ENCODE results near the gene SIVA1. TPM values are rescaled to one million over a fixed set of nuclear protein-coding genes. Genes with fewer than 3 reads are reported as not detected.

Gene SIVA1
- polyA plus RNA-seq, 1 experiment, result 49.7 TPM

GRCh38 chr14:104798300-104799243, 45.6 kb downstream of the SIVA1 start:
- TF ChIP-seq CTCF (IDR thresholded peaks at IDR 0.05; ENCODE audit: low read depth, low read length), result no peak
- Histone ChIP-seq H3K27me3 (ENCODE audit: control insufficient read depth, insufficient read depth, low read length) (no peaks in the 10 kb centered on the region), H3K9me3 (ENCODE audit: control insufficient read depth, insufficient read depth, low read length) (no peaks in the 10 kb centered on the region; the same call in 1 of the 2 replicates), H3K27ac (ENCODE audit: low read depth, low read length) (no peak overlapping the region), H3K4me3 (ENCODE audit: low read depth, low read length) (no peak overlapping the region)
- no peak for DNase-seq (ENCODE audit: low read depth, low spot score)
- ChIA-PET POLR2A (no interaction called here), CTCF (interaction anchor here (0.5 to 1.4 kb wide), 2 partner anchors 28 to 30 kb away, joined by 3 to 8 read pairs; no protein-coding TSS in a partner anchor)

GRCh38 chr14:104799244-104800014, 46.5 kb downstream of the SIVA1 start:
- Histone ChIP-seq H3K27me3 (ENCODE audit: control insufficient read depth, insufficient read depth, low read length) (no peaks in the 10 kb centered on the region), H3K4me3 (ENCODE audit: low read depth, low read length) (peak overlapping the region; percentile 64), H3K27ac (ENCODE audit: low read depth, low read length) (peak overlapping the region; percentile 39), H3K9me3 (ENCODE audit: control insufficient read depth, insufficient read depth, low read length) (no peaks in the 10 kb centered on the region; the same call in 1 of the 2 replicates)
- POLR2A ChIA-PET, result interaction anchor here (1.8 kb wide), 1 partner anchor 47 kb away, joined by 7 read pairs; the partner anchor contains the start of gene SIVA1
- CTCF ChIA-PET, result interaction anchor here (0.6 to 1.4 kb wide), 2 partner anchors 27 to 1964 kb away, joined by 4 to 8 read pairs; no protein-coding TSS in a partner anchor
- TF ChIP-seq CTCF (IDR thresholded peaks at IDR 0.05; ENCODE audit: low read depth, low read length), result peak; percentile 40
- DNase-seq (ENCODE audit: low read depth, low spot score), result no peak

GRCh38 chr14:104800015-104800770, 47.2 kb downstream of the SIVA1 start:
- H3K27ac ChIP-seq (ENCODE audit: low read depth, low read length), result peak overlapping the region; percentile 39
- DNase-seq (ENCODE audit: low read depth, low spot score), result peak; percentile 29
- ChIA-PET CTCF (interaction anchor here (0.6 to 2.3 kb wide), 2 partner anchors 26 to 1965 kb away, joined by 4 to 8 read pairs; no protein-coding TSS in a partner anchor), POLR2A (interaction anchor here (0.8 to 1.8 kb wide), 3 partner anchors 9 to 48 kb away, joined by 3 to 7 read pairs (median 3); partner anchors contain the start of gene SIVA1)
- peak overlapping the region; percentile 64 for H3K4me3 ChIP-seq (ENCODE audit: low read depth, low read length)
- no peaks in the 10 kb centered on the region; the same call in 1 of the 2 replicates for H3K9me3 ChIP-seq (ENCODE audit: control insufficient read depth, insufficient read depth, low read length)
- TF ChIP-seq CTCF (IDR thresholded peaks at IDR 0.05; ENCODE audit: low read depth, low read length), result peak; percentile 40
- no peaks in the 10 kb centered on the region for H3K27me3 ChIP-seq (ENCODE audit: control insufficient read depth, insufficient read depth, low read length)

- DNase-seq (ENCODE audit: low read depth, low spot score), result no peak
- ChIA-PET POLR2A (interaction anchor here (0.8 to 1.8 kb wide), 3 partner anchors 10 to 48 kb away, joined by 3 to 7 read pairs (median 3); partner anchors contain the start of gene SIVA1), CTCF (interaction anchor here (2.3 kb wide), 1 partner anchor 25 kb away, joined by 8 read pairs; no protein-coding TSS in a partner anchor)
- no peaks in the 10 kb centered on the region for H3K27me3 ChIP-seq (ENCODE audit: control insufficient read depth, insufficient read depth, low read length)
- H3K9me3 ChIP-seq (ENCODE audit: control insufficient read depth, insufficient read depth, low read length), result no peaks in the 10 kb centered on the region; the same call in 1 of the 2 replicates
- no peak for TF ChIP-seq CTCF (IDR thresholded peaks at IDR 0.05; ENCODE audit: low read depth, low read length)
- H3K4me3 ChIP-seq (ENCODE audit: low read depth, low read length), result peak within 1 kb of the TSS; percentile 64
- peak within 1 kb of the TSS; percentile 39 for H3K27ac ChIP-seq (ENCODE audit: low read depth, low read length)
Observed at GRCh38 chr14:104800771-104801519, 48.0 kb downstream of the SIVA1 start, which contains the start of gene ZBTB42. Gene ZBTB42 (plus strand): TSS chr14:104801101. CDS start chr14:104801198, 97 bp downstream.
